H9 (cell line): Measurements from ENCODE around the gene USP13. TPM values are rescaled to one million over a fixed set of nuclear protein-coding genes. Genes with fewer than 3 reads are reported as not detected.

ENCODE experiments used
- DNase-seq: peaks from one replicate; pipeline ENCODE4 v3.0.0-alpha.2; 2017
- H2AFZ ChIP-seq: one replicate; pipeline ENCODE4 v1.6.1; 2013; ENCODE audit warnings: mild to moderate bottlenecking, low read length, control low read depth, moderate library complexity
- H2AK5ac ChIP-seq: 2 replicates; pipeline ENCODE4 v1.6.1; 2013; ENCODE audit warnings: low read length, control low read depth, mixed read lengths; ENCODE audit not compliant: insufficient read length
- H2BK120ac ChIP-seq: one replicate; pipeline ENCODE4 v1.6.1; 2013; ENCODE audit warnings: low read depth, mild to moderate bottlenecking, low read length, control low read depth, inconsistent platforms; ENCODE audit not compliant: poor library complexity, severe bottlenecking
- H2BK12ac ChIP-seq: 2 replicates; pipeline ENCODE4 v1.6.1; 2013; ENCODE audit warnings: low read length, control low read depth, mixed read lengths, low read depth; ENCODE audit not compliant: insufficient read length
- H2BK15ac ChIP-seq: 2 replicates; pipeline ENCODE4 v1.6.1; 2013; ENCODE audit warnings: low read depth, low read length, control low read depth
- H2BK20ac ChIP-seq: one replicate; pipeline ENCODE4 v1.6.1; 2013; ENCODE audit warnings: low read depth, mild to moderate bottlenecking, low read length, control low read depth, inconsistent platforms; ENCODE audit not compliant: poor library complexity, severe bottlenecking
- H2BK5ac ChIP-seq: 2 replicates; pipeline ENCODE4 v1.6.1; 2013; ENCODE audit warnings: low read length, control low read depth, mixed read lengths; ENCODE audit not compliant: insufficient read length
- H3K14ac ChIP-seq: 2 replicates; pipeline ENCODE4 v1.6.1; 2013; ENCODE audit warnings: low read length, control low read depth; ENCODE audit not compliant: insufficient read depth
- H3K18ac ChIP-seq: 2 replicates; pipeline ENCODE4 v1.6.1; 2013; ENCODE audit warnings: low read depth, mild to moderate bottlenecking, mixed read lengths, low read length, control low read depth; ENCODE audit not compliant: insufficient read length
- H3K23ac ChIP-seq: 2 replicates; pipeline ENCODE4 v1.6.1; 2013; ENCODE audit warnings: low read length, control low read depth, mixed read lengths, low read depth; ENCODE audit not compliant: insufficient read length
- H3K23me2 ChIP-seq: 2 replicates; pipeline ENCODE4 v1.6.1; 2013; ENCODE audit warnings: low read depth, mild to moderate bottlenecking, mixed read lengths, low read length, control low read depth; ENCODE audit not compliant: insufficient read length, poor library complexity, severe bottlenecking
- H3K27ac ChIP-seq: 2 replicates; pipeline ENCODE4 v1.5.1; 2013; ENCODE audit warnings: low read length, control low read depth, mixed read lengths, low read depth; ENCODE audit not compliant: insufficient read length
- H3K27me3 ChIP-seq: 2 replicates; pipeline ENCODE4 v1.6.1; 2013; ENCODE audit warnings: low read length, control low read depth, inconsistent platforms; ENCODE audit not compliant: insufficient read depth
- H3K4ac ChIP-seq: 2 replicates; pipeline ENCODE4 v1.6.1; 2013; ENCODE audit warnings: low read depth, mild to moderate bottlenecking, control low read depth, inconsistent platforms, low read length, moderate library complexity
- H3K4me1 ChIP-seq: 2 replicates; pipeline ENCODE4 v1.6.1; 2013; ENCODE audit warnings: low read length, control low read depth, inconsistent platforms; ENCODE audit not compliant: insufficient read depth
- H3K4me2 ChIP-seq: 2 replicates; pipeline ENCODE4 v1.6.1; 2013; ENCODE audit warnings: low read length, control low read depth, mixed read lengths; ENCODE audit not compliant: insufficient read length, insufficient read depth
- H3K56ac ChIP-seq: 2 replicates; pipeline ENCODE4 v1.6.1; 2013; ENCODE audit warnings: low read depth, mild to moderate bottlenecking, mixed read lengths, low read length, control low read depth; ENCODE audit not compliant: insufficient read length
- H3K79me1 ChIP-seq: 2 replicates; pipeline ENCODE4 v1.6.1; 2013; ENCODE audit warnings: low read depth, mild to moderate bottlenecking, moderate library complexity, low read length, control low read depth, inconsistent platforms; ENCODE audit not compliant: insufficient read depth, poor library complexity, severe bottlenecking
- H3K79me2 ChIP-seq: 2 replicates; pipeline ENCODE4 v1.6.1; 2013; ENCODE audit warnings: low read length, control low read depth, inconsistent platforms; ENCODE audit not compliant: insufficient read depth
- H3K9ac ChIP-seq: 2 replicates; pipeline ENCODE4 v1.6.1; 2013; ENCODE audit warnings: low read length, control low read depth, mixed read lengths; ENCODE audit not compliant: insufficient read length; ENCODE audit errors: extremely low read depth
- H3K9me3 ChIP-seq: one replicate; pipeline ENCODE4 v1.6.1; 2013; ENCODE audit warnings: low read depth, low read length, inconsistent platforms; ENCODE audit not compliant: control insufficient read depth
- H3T11ph ChIP-seq: one replicate; pipeline ENCODE4 v1.6.1; 2013; ENCODE audit warnings: mild to moderate bottlenecking, low read length, control low read depth, inconsistent platforms
- H4K20me1 ChIP-seq: one replicate; pipeline ENCODE4 v1.6.1; 2013; ENCODE audit not compliant: control insufficient read depth, insufficient read length, insufficient read depth
- H4K5ac ChIP-seq: 2 replicates; pipeline ENCODE4 v1.6.1; 2013; ENCODE audit warnings: low read depth, mild to moderate bottlenecking, mixed read lengths, low read length, control low read depth; ENCODE audit not compliant: insufficient read length
- H4K8ac ChIP-seq: replicated peaks from 2 replicates; pipeline ENCODE4 v1.6.1; 2013; ENCODE audit warnings: low read length, control low read depth, mixed read lengths, low read depth; ENCODE audit not compliant: insufficient read length
- H4K91ac ChIP-seq: 2 replicates; pipeline ENCODE4 v1.6.1; 2013; ENCODE audit warnings: low read depth, mild to moderate bottlenecking, moderate library complexity, mixed read lengths, low read length, control low read depth; ENCODE audit not compliant: insufficient read length
- H3K27ac Mint-ChIP-seq, 3 experiments: 2 replicates in 2 of 3; 3 replicates in 1 of 3; pipeline ENCODE4 v1.8.0; 2020 to 2021; ENCODE audit warnings: mixed read lengths in 3 of 3, mild to moderate bottlenecking in 1 of 3, moderate library complexity in 1 of 3
- H3K27me3 Mint-ChIP-seq: 2 replicates; pipeline ENCODE4 v1.8.0; 2021; ENCODE audit warnings: low read depth, mild to moderate bottlenecking, moderate library complexity, mixed read lengths
- H3K36me3 Mint-ChIP-seq, 3 experiments: 2 replicates in 2 of 3; 3 replicates in 1 of 3; pipeline ENCODE4 v1.8.0; 2020 to 2021; ENCODE audit warnings: low read depth in 3 of 3, mixed read lengths in 3 of 3; ENCODE audit not compliant: insufficient read depth in 1 of 3
- H3K4me1 Mint-ChIP-seq, 2 experiments: 2 replicates each; pipeline ENCODE4 v1.8.0; 2020; ENCODE audit warnings: mixed read lengths in 2 of 2
- H3K4me3 Mint-ChIP-seq, 2 experiments: 2 replicates in 1 of 2; 3 replicates in 1 of 2; pipeline ENCODE4 v1.8.0; 2020 to 2021; ENCODE audit warnings: mild to moderate bottlenecking in 2 of 2, mixed read lengths in 2 of 2, moderate library complexity in 1 of 2
- H3K9me3 Mint-ChIP-seq, 2 experiments: 2 replicates in 1 of 2; 3 replicates in 1 of 2; pipeline ENCODE4 v1.8.0; 2020; ENCODE audit warnings: mild to moderate bottlenecking in 2 of 2, mixed read lengths in 2 of 2, moderate library complexity in 1 of 2
- WGBS: extraction: QIAGEN DNeasy Blood & Tissue Kit; methylation state at CpG from one replicate; pipeline ENCODE4 v1.1.7; 2013; ENCODE audit warnings: missing lambda C conversion rate, low lambda C conversion rate, mixed read lengths; ENCODE audit not compliant: insufficient read length; ENCODE audit errors: extremely low coverage; 5-methylcytosine and 5-hydroxymethylcytosine counted together
- total RNA-seq: library from RNA; stranded (reverse); gene quantifications from 2 replicates; pipeline ENCODE4 v1.2.1, GENCODE V29; 2021
- TF ChIP-seq, protein P1 (sequence below): fragments of 200-600 bp; sonication (generic); conservative IDR thresholded peaks from 3 replicates; pipeline ENCODE4 v1.8.0; 2021; ENCODE audit warnings: antibody characterized with exemption, mild to moderate bottlenecking

USP13 gene
- total RNA-seq, 1 experiment from 2014 or later: 26.7 TPM

DNA sequence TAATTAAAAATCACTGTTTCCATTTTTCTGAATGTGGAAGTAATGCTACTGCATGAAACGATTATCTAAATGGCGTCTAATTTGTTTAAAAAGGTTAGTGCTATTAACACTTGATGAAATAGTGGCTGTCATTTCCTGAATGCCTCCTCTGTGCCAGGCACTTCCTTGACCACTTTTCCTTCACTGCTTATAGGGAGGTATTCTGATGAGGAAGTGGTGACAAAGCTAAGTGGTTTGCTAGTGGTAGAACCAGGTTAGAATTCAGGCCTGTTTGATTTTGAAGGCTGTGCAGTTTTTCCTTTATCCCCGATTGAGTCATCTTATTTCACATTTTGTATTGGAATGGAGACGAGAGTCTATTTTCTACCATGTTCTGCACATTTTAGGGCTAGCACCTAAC, 119.0 kb downstream of the USP13 start:
- TF ChIP-seq, protein P1, sequence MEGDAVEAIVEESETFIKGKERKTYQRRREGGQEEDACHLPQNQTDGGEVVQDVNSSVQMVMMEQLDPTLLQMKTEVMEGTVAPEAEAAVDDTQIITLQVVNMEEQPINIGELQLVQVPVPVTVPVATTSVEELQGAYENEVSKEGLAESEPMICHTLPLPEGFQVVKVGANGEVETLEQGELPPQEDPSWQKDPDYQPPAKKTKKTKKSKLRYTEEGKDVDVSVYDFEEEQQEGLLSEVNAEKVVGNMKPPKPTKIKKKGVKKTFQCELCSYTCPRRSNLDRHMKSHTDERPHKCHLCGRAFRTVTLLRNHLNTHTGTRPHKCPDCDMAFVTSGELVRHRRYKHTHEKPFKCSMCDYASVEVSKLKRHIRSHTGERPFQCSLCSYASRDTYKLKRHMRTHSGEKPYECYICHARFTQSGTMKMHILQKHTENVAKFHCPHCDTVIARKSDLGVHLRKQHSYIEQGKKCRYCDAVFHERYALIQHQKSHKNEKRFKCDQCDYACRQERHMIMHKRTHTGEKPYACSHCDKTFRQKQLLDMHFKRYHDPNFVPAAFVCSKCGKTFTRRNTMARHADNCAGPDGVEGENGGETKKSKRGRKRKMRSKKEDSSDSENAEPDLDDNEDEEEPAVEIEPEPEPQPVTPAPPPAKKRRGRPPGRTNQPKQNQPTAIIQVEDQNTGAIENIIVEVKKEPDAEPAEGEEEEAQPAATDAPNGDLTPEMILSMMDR: no peak
- no peak overlapping the region for H4K5ac ChIP-seq
- H3K27ac Mint-ChIP-seq: peak overlapping the region in 2 of 3 experiments; percentile 89 to 94; a peak in 2 of 7 replicates
- peaks cover 8% of the 10 kb centered on the region for H3K9me3 ChIP-seq
- H3T11ph ChIP-seq: no peak overlapping the region
- no peak overlapping the region for H3K4ac ChIP-seq
- H2BK15ac ChIP-seq: no peak overlapping the region
- H2BK12ac ChIP-seq: no peak overlapping the region
- H3K4me2 ChIP-seq: no peak overlapping the region
- no peak overlapping the region for H3K18ac ChIP-seq
- no peaks in the 10 kb centered on the region for H3K27me3 ChIP-seq
- no CpG with 5 or more reads among the region's 4 CpGs for WGBS
- H3K9me3 Mint-ChIP-seq: peaks cover 16 to 20% of the 10 kb centered on the region in 2 experiments
- no peak overlapping the region for H2BK20ac ChIP-seq
- H2AFZ ChIP-seq: no peak overlapping the region
- no peak overlapping the region for H3K4me3 Mint-ChIP-seq
- no peak overlapping the region for H4K91ac ChIP-seq
- H3K23me2 ChIP-seq: no peaks in the 10 kb centered on the region
- no peaks in the 10 kb centered on the region for H3K27me3 Mint-ChIP-seq
- no peak overlapping the region for H3K14ac ChIP-seq
- H3K4me1 Mint-ChIP-seq: peaks cover 24 to 28% of the 10 kb centered on the region in 2 experiments
- DNase-seq: no peak
- peaks cover 10% of the 10 kb centered on the region for H3K4me1 ChIP-seq
- H3K79me2 ChIP-seq: no peaks in the 10 kb centered on the region
- H3K23ac ChIP-seq: no peak overlapping the region
- no peak overlapping the region for H3K56ac ChIP-seq
- no peak overlapping the region for H4K8ac ChIP-seq
- H2BK120ac ChIP-seq: no peak overlapping the region
- H3K27ac ChIP-seq: no peak overlapping the region
- H4K20me1 ChIP-seq: no peaks in the 10 kb centered on the region
- peaks cover 33 to 50% (median 47%) of the 10 kb centered on the region in 3 experiments for H3K36me3 Mint-ChIP-seq
- H2BK5ac ChIP-seq: no peak overlapping the region
- no peak overlapping the region for H3K9ac ChIP-seq
- H2AK5ac ChIP-seq: no peak overlapping the region
- H3K79me1 ChIP-seq: no peaks in the 10 kb centered on the region
